Stomach (tissue), 4 donors: Measurements from ENCODE around the gene M1AP.

Experiments
- CTCF ChIP-seq, 7 experiments: fragments of 450-650 bp in 4 of 7; fragments of 200-600 bp in 3 of 7; sonication (generic) in 3 of 7; IDR thresholded peaks; one replicate each; pipeline ENCODE4 v1.5.1; 2016 to 2019; ENCODE audit warnings: antibody characterized with exemption in 7 of 7, control low read depth in 2 of 7, mild to moderate bottlenecking in 1 of 7
- EP300 ChIP-seq: sonication (generic); formaldehyde crosslinking; IDR thresholded peaks from one replicate; pipeline ENCODE4 v1.6.1; 2017; ENCODE audit warnings: antibody characterized with exemption
- POLR2A ChIP-seq, 4 donors: fragments of 450-650 bp; IDR thresholded peaks; one replicate each; pipeline ENCODE4 v1.6.1; 2016; ENCODE audit warnings: antibody characterized with exemption in 4 of 4, control low read depth in 2 of 4, mild to moderate bottlenecking in 1 of 4, moderate library complexity in 1 of 4

GRCh38 chr2:74553892-74554819 is 94.0 kb downstream of the M1AP start, which contains the start of the genes DOK1 and LOXL3:
- TF ChIP-seq CTCF (IDR thresholded peaks at IDR 0.05), result no peak
- TF ChIP-seq EP300, result no peak
- TF ChIP-seq POLR2A (IDR thresholded peaks at IDR 0.05), result no peak
